Embryonic facial prominence (tissue), 1 donor: Measurements from ENCODE around the gene TNFSF12.
"Not testable (repeated sequence)": the region's sequence is repeated elsewhere in the genome, so short reads cannot be mapped to it uniquely, and the experiment has no call there.

Experiments
- DNase-seq: peaks from one replicate; pipeline ENCODE4 v3.0.0-alpha.2; 2016; ENCODE audit errors: extremely low spot score

The TNFSF12 gene

GRCh38 chr17:7587420-7588151 is 38.7 kb downstream of the TNFSF12 start:
- no peak for DNase-seq

GRCh38 chr17:7588553-7589203 is 39.8 kb downstream of the TNFSF12 start:
- no peak for DNase-seq

DNA sequence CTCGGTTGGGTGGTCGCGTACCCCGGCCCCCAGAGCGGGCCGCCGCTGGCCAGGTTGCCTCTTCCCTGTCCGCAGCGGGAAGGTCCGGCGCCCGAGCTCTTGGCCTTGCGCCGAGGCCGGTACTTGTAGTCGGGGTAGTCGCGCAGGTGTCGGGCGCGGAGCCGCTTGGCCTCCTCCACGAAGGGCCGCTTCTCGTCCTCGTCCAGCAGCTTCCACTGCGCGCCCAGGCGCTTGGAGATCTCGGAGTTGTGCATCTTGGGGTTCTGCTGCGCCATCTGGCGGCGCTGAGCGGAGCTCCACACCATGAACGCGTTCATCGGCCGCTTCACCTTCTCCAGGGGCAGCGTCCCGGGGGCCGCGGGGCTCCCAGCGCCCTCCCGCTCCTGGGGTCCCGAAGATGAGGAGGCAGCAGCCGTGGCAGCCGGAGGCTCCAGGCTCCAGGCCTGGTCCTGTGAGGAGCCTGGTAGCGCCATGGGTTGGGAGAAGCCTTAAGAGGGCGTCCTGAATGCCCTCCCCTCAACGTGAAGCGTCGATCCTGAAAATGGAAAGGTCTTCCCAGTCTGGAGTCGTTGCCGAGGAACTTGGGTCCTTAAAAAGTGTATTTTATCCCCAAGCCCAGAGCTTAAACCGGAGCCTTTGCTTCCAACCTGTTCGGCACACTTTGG is 40.5 kb downstream of the TNFSF12 start:
- peak; percentile 66 for DNase-seq

DNA sequence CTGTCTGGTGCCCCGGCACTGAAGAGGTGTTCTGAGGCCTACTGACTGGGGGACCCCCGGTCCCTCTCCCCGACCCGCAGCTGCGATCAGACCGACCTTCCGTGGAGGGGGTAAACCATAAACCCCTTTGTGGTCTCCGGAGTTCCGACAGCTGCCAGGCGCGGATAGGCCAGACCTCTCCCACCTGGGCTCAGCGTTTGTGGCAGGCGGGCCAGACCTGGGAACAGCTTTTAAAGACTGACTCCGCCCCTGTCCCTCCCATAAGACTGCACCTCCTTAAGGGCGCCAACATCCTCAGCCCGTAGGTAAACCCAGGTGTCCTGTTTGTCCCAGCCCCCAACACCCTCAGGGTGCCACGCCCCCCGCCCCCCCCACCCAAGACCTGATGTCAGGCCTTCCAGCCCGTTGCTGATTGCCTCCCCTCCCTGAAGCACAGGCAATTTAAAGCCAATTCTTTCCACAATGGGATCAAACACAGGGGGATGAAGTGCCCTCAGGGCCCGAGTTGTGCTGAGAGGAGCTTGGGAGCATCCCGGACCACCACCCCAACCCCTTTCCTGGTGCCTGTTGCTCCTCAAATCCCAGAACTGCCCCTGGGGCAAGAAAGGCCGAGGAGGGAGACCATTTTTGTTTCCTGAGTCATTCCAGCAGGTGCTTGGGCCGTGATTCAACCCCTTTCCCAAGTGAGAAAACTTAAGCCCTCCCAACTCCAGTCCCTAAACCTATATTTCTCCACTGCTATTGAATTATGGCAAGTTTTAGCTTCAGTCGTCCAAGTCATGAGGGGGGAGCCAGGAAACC is 41.2 kb downstream of the TNFSF12 start, which contains the start of gene SOX15:
TSS of gene SOX15 (minus strand) at position 204 of the 801 bp plus-strand sequence. CDS start 418 bp downstream, outside the sequence.
- DNase-seq: no peak

- no peak for DNase-seq
Measured at GRCh38 chr17:7590743-7591142, 41.9 kb downstream of the TNFSF12 start.

DNA sequence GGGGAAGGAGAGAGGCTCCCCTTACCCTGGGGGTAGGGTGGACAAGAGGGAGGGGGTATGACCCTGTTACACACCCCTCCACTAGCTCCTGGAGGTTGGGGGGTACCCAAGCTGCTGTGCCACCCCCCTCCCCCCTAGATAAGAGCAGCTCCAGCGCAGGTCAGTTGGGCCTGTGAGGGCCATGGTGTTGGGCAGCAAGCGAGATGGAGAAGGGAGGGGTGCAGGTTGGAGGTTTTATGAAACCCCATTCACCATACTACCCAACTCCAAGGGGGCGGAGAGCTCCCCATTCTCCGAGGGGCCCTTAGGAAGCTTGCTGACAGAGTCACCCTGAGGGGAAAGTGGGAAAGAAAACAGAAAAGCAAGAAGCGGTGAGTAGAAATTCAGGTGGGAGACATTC is 42.7 kb downstream of the TNFSF12 start:
- DNase-seq: no peak

DNA sequence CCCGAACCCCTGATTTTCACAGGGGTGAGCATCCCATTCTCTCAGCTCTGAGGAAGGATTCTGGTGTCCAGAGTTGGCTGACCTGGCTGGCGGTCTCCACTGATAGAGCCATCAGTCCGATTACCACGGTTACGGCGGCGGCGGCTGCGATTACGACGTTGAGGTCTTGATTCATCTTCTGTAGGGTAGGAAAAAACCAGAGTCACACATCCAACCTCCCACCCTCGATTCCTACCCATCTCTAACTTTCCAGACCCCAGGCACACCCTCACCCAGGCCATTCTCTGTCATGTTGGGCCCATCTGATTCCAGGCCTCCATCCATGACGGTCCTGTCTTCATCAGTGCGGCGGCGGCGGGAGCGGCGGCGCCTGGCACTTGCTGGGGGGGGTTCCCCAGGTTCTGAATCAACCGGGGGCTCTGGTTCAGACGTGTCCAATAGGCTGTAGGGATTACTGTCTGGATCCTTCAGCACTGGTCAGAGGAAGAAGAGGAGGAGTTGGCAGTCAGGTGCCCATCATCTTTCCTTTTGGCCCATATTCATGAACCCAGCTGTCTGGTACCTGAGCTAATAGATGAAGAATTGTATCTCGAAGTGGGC is 43.7 kb downstream of the TNFSF12 start:
- DNase-seq: no peak

GRCh38 chr17:7593296-7593695 is 44.4 kb downstream of the TNFSF12 start:
- no peak for DNase-seq

DNA sequence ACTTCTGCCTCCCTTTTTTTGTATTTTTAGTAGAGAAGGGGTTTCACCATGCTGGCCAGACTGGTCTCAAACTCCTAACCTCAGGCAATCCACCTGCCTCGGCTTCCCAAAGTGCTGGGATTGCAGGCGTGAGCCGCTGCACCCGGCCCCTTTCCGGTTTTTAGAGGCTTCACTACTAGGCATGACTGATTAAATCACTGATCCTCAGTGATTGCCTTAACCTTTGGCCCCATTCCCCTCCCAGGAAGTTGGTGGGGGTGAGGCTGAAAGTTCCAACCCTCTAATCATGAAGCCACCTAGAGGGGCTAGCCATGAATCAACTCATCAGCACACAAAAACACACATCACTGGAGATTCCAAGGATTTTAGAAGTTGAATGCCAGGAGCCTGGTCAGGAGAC is 48.7 kb downstream of the TNFSF12 start:
- DNase-seq: not testable (repeated sequence)

DNA sequence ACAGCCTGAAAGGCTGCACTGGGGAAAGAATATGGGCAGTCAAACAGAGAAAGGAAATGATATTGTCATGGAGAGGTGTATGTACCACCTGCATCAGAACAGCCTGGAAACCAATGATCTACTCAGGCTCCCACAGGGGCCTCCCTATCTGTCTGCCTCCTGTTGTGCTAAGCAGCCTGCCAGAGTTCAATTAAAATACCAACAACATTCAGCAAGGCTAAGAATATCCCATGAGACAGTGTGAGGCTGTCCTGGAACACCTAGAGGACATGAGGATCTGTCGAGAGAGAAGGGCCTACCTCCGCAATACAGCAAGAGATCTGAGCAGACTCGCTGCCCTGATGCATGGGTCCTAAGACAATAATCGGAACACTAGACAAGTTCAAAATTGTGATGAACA is 57.4 kb downstream of the TNFSF12 start:
- no peak for DNase-seq
